B cell (primary cell): Measurements from ENCODE around the gene AXL. TPM values are rescaled to one million over a fixed set of nuclear protein-coding genes. Genes with fewer than 3 reads are reported as not detected.
"Not testable (repeated sequence)": the region's sequence is repeated elsewhere in the genome, so short reads cannot be mapped to it uniquely, and the experiment has no call there.

Source experiments
- ATAC-seq: fragments of 200-7000 bp; cut with Tn5 transposase; one replicate; pipeline ENCODE4 v1.10.0; 2021; ENCODE audit warnings: low read depth, mild to moderate bottlenecking, moderate number of reproducible peaks, moderate library complexity
- CTCF ChIA-PET: fragments of 350-600 bp; sonication (Branson Sonifier 250); formaldehyde crosslinking; loops from one replicate; lab custom pipeline; 2021; ENCODE audit warnings: antibody characterized with exemption, inconsistent platforms; lab: Charles Lee
- POLR2A ChIA-PET: fragments of 350-600 bp; sonication (Branson Sonifier 250); formaldehyde crosslinking; loops from one replicate; lab custom pipeline; 2021; ENCODE audit warnings: antibody characterized with exemption; lab: Charles Lee
- DNase-seq: peaks from one replicate; pipeline ENCODE4 v3.0.0; 2013
- H2AFZ ChIP-seq: 2 replicates; pipeline ENCODE4 v1.6.1; 2012; ENCODE audit warnings: mild to moderate bottlenecking, low read depth, low read length; ENCODE audit not compliant: insufficient read depth, poor library complexity, severe bottlenecking
- H3K27ac ChIP-seq, 2 donors: 1 replicate in 1 of 2; 2 replicates in 1 of 2; pipeline ENCODE4 v1.5.1; 2012 to 2013; ENCODE audit warnings: low read length in 2 of 2, mild to moderate bottlenecking in 2 of 2, moderate library complexity in 1 of 2
- H3K27me3 ChIP-seq, 4 experiments: fragments of 200-600 bp in 1 of 4; sonication (generic) in 1 of 4; replicated peaks in 1 of 4; 1 replicate in 2 of 4; 2 replicates in 2 of 4; pipeline versions ENCODE4 v1.6.1 to v1.7.0; 2013 to 2016; ENCODE audit warnings: low read length in 3 of 4, mild to moderate bottlenecking in 2 of 4, mixed read lengths in 1 of 4, moderate library complexity in 1 of 4; ENCODE audit not compliant: insufficient read depth in 4 of 4, control insufficient read depth in 3 of 4; ENCODE audit errors: control extremely low read depth in 1 of 4
- H3K36me3 ChIP-seq, 2 experiments: replicated peaks in 1 of 2; 1 replicate in 1 of 2; 2 replicates in 1 of 2; pipeline versions ENCODE4 v1.6.1 to v1.7.1; 2013; ENCODE audit warnings: low read length in 1 of 2; ENCODE audit not compliant: insufficient read depth in 2 of 2, control insufficient read depth in 1 of 2; ENCODE audit errors: control extremely low read depth in 1 of 2, extremely low read depth in 1 of 2
- H3K4me1 ChIP-seq, 2 donors: fragments of 200-600 bp in 1 of 2; sonication (generic) in 1 of 2; 1 replicate in 1 of 2; 2 replicates in 1 of 2; pipeline versions ENCODE4 v1.5.1 to v1.6.1; 2013 to 2017; ENCODE audit warnings: low read length in 2 of 2; ENCODE audit not compliant: control insufficient read depth in 2 of 2, insufficient read depth in 2 of 2
- H3K4me2 ChIP-seq: replicated peaks from 2 replicates; pipeline ENCODE3; 2012; ENCODE audit warnings: mild to moderate bottlenecking, low read depth, low read length; ENCODE audit not compliant: poor library complexity, severe bottlenecking
- H3K4me3 ChIP-seq, 5 experiments: fragments of 200-600 bp in 1 of 5; sonication (generic) in 1 of 5; 1 replicate in 3 of 5; 2 replicates in 2 of 5; pipeline versions ENCODE4 v1.5.1 to v1.7.0; 2011 to 2016; ENCODE audit warnings: low read length in 4 of 5, mild to moderate bottlenecking in 4 of 5, low read depth in 2 of 5, control low read depth in 1 of 5, moderate library complexity in 1 of 5; ENCODE audit not compliant: insufficient read depth in 1 of 5; ENCODE audit errors: control extremely low read depth in 1 of 5, extremely low read depth in 1 of 5
- H3K79me2 ChIP-seq: fragments of 200-600 bp; sonication (generic); one replicate; pipeline ENCODE4 v1.6.0; 2016; ENCODE audit warnings: low read length; ENCODE audit not compliant: control insufficient read depth, insufficient read depth
- H3K9ac ChIP-seq: fragments of 200-600 bp; sonication (generic); 2 replicates; pipeline ENCODE4 v1.6.1; 2017; ENCODE audit warnings: mild to moderate bottlenecking, low read length, moderate library complexity
- H3K9me3 ChIP-seq, 3 donors: one replicate each; pipeline versions ENCODE4 v1.6.1 to v1.7.1; 2013; ENCODE audit warnings: low read length in 2 of 3; ENCODE audit not compliant: control insufficient read depth in 2 of 3, insufficient read depth in 1 of 3; ENCODE audit errors: control extremely low read depth in 1 of 3
- H4K20me1 ChIP-seq: 2 replicates; pipeline ENCODE4 v1.6.0; 2012; ENCODE audit warnings: mild to moderate bottlenecking, low read length; ENCODE audit not compliant: insufficient read depth, control insufficient read depth, poor library complexity, severe bottlenecking
- H3K27ac Mint-ChIP-seq: one replicate; pipeline ENCODE4 v1.8.0; 2021; ENCODE audit warnings: mixed read lengths
- H3K27me3 Mint-ChIP-seq: one replicate; pipeline ENCODE4 v1.8.0; 2021; ENCODE audit warnings: mixed read lengths
- H3K4me1 Mint-ChIP-seq: one replicate; pipeline ENCODE4 v1.8.0; 2021; ENCODE audit warnings: mixed read lengths
- H3K4me3 Mint-ChIP-seq: one replicate; pipeline ENCODE4 v1.8.0; 2021; ENCODE audit warnings: mixed read lengths
- H3K9me3 Mint-ChIP-seq: one replicate; pipeline ENCODE4 v1.8.0; 2022; ENCODE audit warnings: mixed read lengths; ENCODE audit not compliant: insufficient read depth
- CTCF ChIP-seq: fragments of 200-600 bp; IDR thresholded peaks from one replicate; pipeline ENCODE4 v1.8.0; 2022; ENCODE audit warnings: antibody characterized with exemption, mild to moderate bottlenecking
- EZH2 ChIP-seq: IDR thresholded peaks from 2 replicates; pipeline ENCODE4 v1.6.1; 2012; ENCODE audit warnings: borderline replicate concordance, low read depth, mild to moderate bottlenecking, moderate library complexity, low read length; ENCODE audit not compliant: insufficient read depth, poor library complexity, severe bottlenecking
- WGBS: methylation state at CpG from one replicate; pipeline ENCODE4 v1.1.5; 2013; ENCODE audit warnings: missing lambda C conversion rate; ENCODE audit not compliant: insufficient coverage; 5-methylcytosine and 5-hydroxymethylcytosine counted together
- intact Hi-C: fragments of 100-400 bp; cut with micrococcal nuclease; formaldehyde crosslinking; loops from one replicate; pipeline ENCODE4 v1.10.0; 2022
- polyA plus RNA-seq: library from polyadenylated mRNA; depleted of rRNA; stranded (reverse); fragments of >200 nt; gene quantifications from 2 replicates; pipeline ENCODE4 v1.2.3, GENCODE V29; 2012
- total RNA-seq, 2 donors: library from RNA; stranded (reverse); fragments of 120-200 nt in 1 of 2; gene quantifications; 1 replicate in 1 of 2; 2 replicates in 1 of 2; pipeline versions ENCODE4 v1.2.3 to v1.2.4, GENCODE V29; 2013 to 2022

The AXL gene
- total and polyA plus RNA-seq, 2 donors (not counting 1 experiment from before 2014, with no cell fraction given): not detected

GRCh38 chr19:41175801-41176777, 42.9 kb upstream of the AXL start:
- Histone ChIP-seq H3K9me3 (no peaks in the 10 kb centered on the region), H4K20me1 (no peaks in the 10 kb centered on the region), H3K4me1 (peaks cover 0 to 8% of the 10 kb centered on the region in 2 donors), H3K36me3 (no peaks in the 10 kb centered on the region), H3K9ac (no peak overlapping the region), H3K79me2 (no peaks in the 10 kb centered on the region), H3K27me3 (no peaks in the 10 kb centered on the region), H2AFZ (peak overlapping the region; percentile 68), H3K4me3 (no peak overlapping the region), H3K27ac (no peak overlapping the region), H3K4me2 (no peak overlapping the region)
- H3K4me3 Mint-ChIP-seq: no peak overlapping the region
- no peak for TF ChIP-seq CTCF
- no peak for TF ChIP-seq EZH2
- DNase-seq: no peak
- ATAC-seq: peak; percentile 31
- WGBS: 8% methylated on average over 9 of the region's 14 CpGs
- H3K27me3 Mint-ChIP-seq: peaks cover 4% of the 10 kb centered on the region
- H3K27ac Mint-ChIP-seq: no peak overlapping the region
- H3K9me3 Mint-ChIP-seq: no peaks in the 10 kb centered on the region
- H3K4me1 Mint-ChIP-seq: peaks cover 8% of the 10 kb centered on the region
- ChIA-PET POLR2A (no interaction called here), CTCF (no interaction called here)
- intact Hi-C loops: no loop called here

DNA sequence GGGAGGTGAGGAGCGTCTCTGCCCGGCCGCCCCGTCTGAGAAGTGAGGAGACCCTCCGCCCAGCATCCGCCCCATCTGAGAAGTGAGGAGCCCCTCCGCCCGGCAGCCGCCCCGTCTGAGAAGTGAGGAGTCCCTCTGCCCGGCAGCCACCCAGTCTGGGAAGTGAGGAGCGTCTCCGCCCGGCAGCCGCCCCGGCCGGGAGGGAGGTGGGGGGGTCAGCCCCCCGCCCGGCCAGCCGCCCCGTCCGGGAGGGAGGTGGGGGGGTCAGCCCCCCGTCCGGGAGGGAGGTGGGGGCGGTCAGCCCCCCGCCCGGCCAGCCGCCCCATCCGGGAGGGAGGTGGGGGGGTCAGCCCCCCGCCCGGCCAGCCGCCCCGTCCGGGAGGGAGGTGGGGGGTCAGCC, 38.9 kb upstream of the AXL start:
- H3K4me3 ChIP-seq, H3K9me3 Mint-ChIP-seq, H3K27ac Mint-ChIP-seq, POLR2A ChIA-PET, H4K20me1 ChIP-seq, intact Hi-C loops, H3K9me3 ChIP-seq, H3K27me3 Mint-ChIP-seq, H3K4me1 ChIP-seq, H3K9ac ChIP-seq, H3K4me2 ChIP-seq, H3K27me3 ChIP-seq, DNase-seq, H3K79me2 ChIP-seq, H3K4me1 Mint-ChIP-seq, H2AFZ ChIP-seq, H3K27ac ChIP-seq, ATAC-seq, H3K4me3 Mint-ChIP-seq, H3K36me3 ChIP-seq, CTCF ChIA-PET: not testable (repeated sequence)
- WGBS: no CpG with 5 or more reads among the region's 34 CpGs
